H9 (cell line): Measurements from ENCODE around the gene LYSMD3. TPM values are rescaled to one million over a fixed set of nuclear protein-coding genes. Genes with fewer than 3 reads are reported as not detected.
A peak's percentile ranks its signal among the peaks of the same experiment; 100 is the strongest.

Source experiments
- DNase-seq: peaks from one replicate; pipeline ENCODE4 v3.0.0-alpha.2; 2017
- H2AFZ ChIP-seq: one replicate; pipeline ENCODE4 v1.6.1; 2013; ENCODE audit warnings: mild to moderate bottlenecking, low read length, control low read depth, moderate library complexity
- H2AK5ac ChIP-seq: 2 replicates; pipeline ENCODE4 v1.6.1; 2013; ENCODE audit warnings: low read length, control low read depth, mixed read lengths; ENCODE audit not compliant: insufficient read length
- H2BK120ac ChIP-seq: one replicate; pipeline ENCODE4 v1.6.1; 2013; ENCODE audit warnings: low read depth, mild to moderate bottlenecking, low read length, control low read depth, inconsistent platforms; ENCODE audit not compliant: poor library complexity, severe bottlenecking
- H2BK12ac ChIP-seq: 2 replicates; pipeline ENCODE4 v1.6.1; 2013; ENCODE audit warnings: low read length, control low read depth, mixed read lengths, low read depth; ENCODE audit not compliant: insufficient read length
- H2BK15ac ChIP-seq: 2 replicates; pipeline ENCODE4 v1.6.1; 2013; ENCODE audit warnings: low read depth, low read length, control low read depth
- H2BK20ac ChIP-seq: one replicate; pipeline ENCODE4 v1.6.1; 2013; ENCODE audit warnings: low read depth, mild to moderate bottlenecking, low read length, control low read depth, inconsistent platforms; ENCODE audit not compliant: poor library complexity, severe bottlenecking
- H2BK5ac ChIP-seq: 2 replicates; pipeline ENCODE4 v1.6.1; 2013; ENCODE audit warnings: low read length, control low read depth, mixed read lengths; ENCODE audit not compliant: insufficient read length
- H3K14ac ChIP-seq: 2 replicates; pipeline ENCODE4 v1.6.1; 2013; ENCODE audit warnings: low read length, control low read depth; ENCODE audit not compliant: insufficient read depth
- H3K18ac ChIP-seq: 2 replicates; pipeline ENCODE4 v1.6.1; 2013; ENCODE audit warnings: low read depth, mild to moderate bottlenecking, mixed read lengths, low read length, control low read depth; ENCODE audit not compliant: insufficient read length
- H3K23ac ChIP-seq: 2 replicates; pipeline ENCODE4 v1.6.1; 2013; ENCODE audit warnings: low read length, control low read depth, mixed read lengths, low read depth; ENCODE audit not compliant: insufficient read length
- H3K23me2 ChIP-seq: 2 replicates; pipeline ENCODE4 v1.6.1; 2013; ENCODE audit warnings: low read depth, mild to moderate bottlenecking, mixed read lengths, low read length, control low read depth; ENCODE audit not compliant: insufficient read length, poor library complexity, severe bottlenecking
- H3K27ac ChIP-seq: 2 replicates; pipeline ENCODE4 v1.5.1; 2013; ENCODE audit warnings: low read length, control low read depth, mixed read lengths, low read depth; ENCODE audit not compliant: insufficient read length
- H3K27me3 ChIP-seq: 2 replicates; pipeline ENCODE4 v1.6.1; 2013; ENCODE audit warnings: low read length, control low read depth, inconsistent platforms; ENCODE audit not compliant: insufficient read depth
- H3K4ac ChIP-seq: 2 replicates; pipeline ENCODE4 v1.6.1; 2013; ENCODE audit warnings: low read depth, mild to moderate bottlenecking, control low read depth, inconsistent platforms, low read length, moderate library complexity
- H3K4me1 ChIP-seq: 2 replicates; pipeline ENCODE4 v1.6.1; 2013; ENCODE audit warnings: low read length, control low read depth, inconsistent platforms; ENCODE audit not compliant: insufficient read depth
- H3K4me2 ChIP-seq: 2 replicates; pipeline ENCODE4 v1.6.1; 2013; ENCODE audit warnings: low read length, control low read depth, mixed read lengths; ENCODE audit not compliant: insufficient read length, insufficient read depth
- H3K56ac ChIP-seq: 2 replicates; pipeline ENCODE4 v1.6.1; 2013; ENCODE audit warnings: low read depth, mild to moderate bottlenecking, mixed read lengths, low read length, control low read depth; ENCODE audit not compliant: insufficient read length
- H3K79me1 ChIP-seq: 2 replicates; pipeline ENCODE4 v1.6.1; 2013; ENCODE audit warnings: low read depth, mild to moderate bottlenecking, moderate library complexity, low read length, control low read depth, inconsistent platforms; ENCODE audit not compliant: insufficient read depth, poor library complexity, severe bottlenecking
- H3K79me2 ChIP-seq: 2 replicates; pipeline ENCODE4 v1.6.1; 2013; ENCODE audit warnings: low read length, control low read depth, inconsistent platforms; ENCODE audit not compliant: insufficient read depth
- H3K9ac ChIP-seq: 2 replicates; pipeline ENCODE4 v1.6.1; 2013; ENCODE audit warnings: low read length, control low read depth, mixed read lengths; ENCODE audit not compliant: insufficient read length; ENCODE audit errors: extremely low read depth
- H3K9me3 ChIP-seq: one replicate; pipeline ENCODE4 v1.6.1; 2013; ENCODE audit warnings: low read depth, low read length, inconsistent platforms; ENCODE audit not compliant: control insufficient read depth
- H3T11ph ChIP-seq: one replicate; pipeline ENCODE4 v1.6.1; 2013; ENCODE audit warnings: mild to moderate bottlenecking, low read length, control low read depth, inconsistent platforms
- H4K20me1 ChIP-seq: one replicate; pipeline ENCODE4 v1.6.1; 2013; ENCODE audit not compliant: control insufficient read depth, insufficient read length, insufficient read depth
- H4K5ac ChIP-seq: 2 replicates; pipeline ENCODE4 v1.6.1; 2013; ENCODE audit warnings: low read depth, mild to moderate bottlenecking, mixed read lengths, low read length, control low read depth; ENCODE audit not compliant: insufficient read length
- H4K8ac ChIP-seq: replicated peaks from 2 replicates; pipeline ENCODE4 v1.6.1; 2013; ENCODE audit warnings: low read length, control low read depth, mixed read lengths, low read depth; ENCODE audit not compliant: insufficient read length
- H4K91ac ChIP-seq: 2 replicates; pipeline ENCODE4 v1.6.1; 2013; ENCODE audit warnings: low read depth, mild to moderate bottlenecking, moderate library complexity, mixed read lengths, low read length, control low read depth; ENCODE audit not compliant: insufficient read length
- H3K27ac Mint-ChIP-seq, 3 experiments: 2 replicates in 2 of 3; 3 replicates in 1 of 3; pipeline ENCODE4 v1.8.0; 2020 to 2021; ENCODE audit warnings: mixed read lengths in 3 of 3, mild to moderate bottlenecking in 1 of 3, moderate library complexity in 1 of 3
- H3K27me3 Mint-ChIP-seq: 2 replicates; pipeline ENCODE4 v1.8.0; 2021; ENCODE audit warnings: low read depth, mild to moderate bottlenecking, moderate library complexity, mixed read lengths
- H3K36me3 Mint-ChIP-seq, 3 experiments: 2 replicates in 2 of 3; 3 replicates in 1 of 3; pipeline ENCODE4 v1.8.0; 2020 to 2021; ENCODE audit warnings: low read depth in 3 of 3, mixed read lengths in 3 of 3; ENCODE audit not compliant: insufficient read depth in 1 of 3
- H3K4me1 Mint-ChIP-seq, 2 experiments: 2 replicates each; pipeline ENCODE4 v1.8.0; 2020; ENCODE audit warnings: mixed read lengths in 2 of 2
- H3K4me3 Mint-ChIP-seq, 2 experiments: 2 replicates in 1 of 2; 3 replicates in 1 of 2; pipeline ENCODE4 v1.8.0; 2020 to 2021; ENCODE audit warnings: mild to moderate bottlenecking in 2 of 2, mixed read lengths in 2 of 2, moderate library complexity in 1 of 2
- H3K9me3 Mint-ChIP-seq, 2 experiments: 2 replicates in 1 of 2; 3 replicates in 1 of 2; pipeline ENCODE4 v1.8.0; 2020; ENCODE audit warnings: mild to moderate bottlenecking in 2 of 2, mixed read lengths in 2 of 2, moderate library complexity in 1 of 2
- WGBS: extraction: QIAGEN DNeasy Blood & Tissue Kit; methylation state at CpG from one replicate; pipeline ENCODE4 v1.1.7; 2013; ENCODE audit warnings: missing lambda C conversion rate, low lambda C conversion rate, mixed read lengths; ENCODE audit not compliant: insufficient read length; ENCODE audit errors: extremely low coverage; 5-methylcytosine and 5-hydroxymethylcytosine counted together
- total RNA-seq: library from RNA; stranded (reverse); gene quantifications from 2 replicates; pipeline ENCODE4 v1.2.1, GENCODE V29; 2021
- TF ChIP-seq, protein P1 (sequence below): fragments of 200-600 bp; sonication (generic); conservative IDR thresholded peaks from 3 replicates; pipeline ENCODE4 v1.8.0; 2021; ENCODE audit warnings: antibody characterized with exemption, mild to moderate bottlenecking

LYSMD3 gene
- total RNA-seq, 1 experiment from 2014 or later = 14.0 TPM

DNA sequence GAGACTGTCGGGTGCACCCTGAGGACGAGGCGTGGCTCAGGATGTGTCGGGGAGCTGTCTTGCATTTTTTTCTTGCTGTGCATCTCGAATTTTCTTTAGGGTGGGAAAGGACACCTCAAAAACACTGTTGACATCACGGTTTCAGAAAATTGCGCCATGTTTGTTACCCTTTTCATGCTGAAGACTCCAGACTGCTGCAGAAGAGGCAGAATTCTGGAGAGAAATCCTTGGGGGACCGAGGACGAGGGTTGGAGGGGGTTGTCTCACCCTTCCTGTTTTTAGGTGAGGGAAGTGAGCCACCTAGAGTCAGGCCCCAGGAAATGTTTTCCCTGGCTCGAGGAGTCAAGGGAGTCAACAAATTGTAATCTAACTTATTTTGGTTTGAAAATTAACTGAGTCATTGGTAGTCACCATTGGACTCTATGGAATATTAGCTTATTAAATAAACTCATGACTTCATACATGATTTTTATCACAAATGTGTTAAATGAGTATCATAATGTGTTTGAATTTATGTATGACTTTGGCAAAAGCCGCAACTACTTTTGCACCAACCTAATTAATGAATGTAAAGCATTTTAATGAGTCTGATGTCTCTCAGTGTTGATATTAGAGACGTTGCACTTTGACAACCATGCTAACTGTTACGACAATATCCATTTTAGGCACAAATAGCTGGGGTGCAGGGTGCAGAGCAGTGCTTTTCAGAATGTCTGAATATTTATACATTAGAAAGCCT is 724 bp upstream of the LYSMD3 start:
- Histone ChIP-seq H3K18ac (peak overlapping the region; percentile 82), H3K23ac (no peak overlapping the region), H3K9me3 (no peaks in the 10 kb centered on the region), H4K5ac (no peak overlapping the region), H2BK120ac (no peak overlapping the region), H3K79me1 (no peaks in the 10 kb centered on the region), H4K20me1 (no peaks in the 10 kb centered on the region), H3K79me2 (no peaks in the 10 kb centered on the region; the same call in 1 of the 2 replicates), H4K8ac (no peak overlapping the region), H3K27me3 (no peaks in the 10 kb centered on the region), H2BK12ac (no peak overlapping the region), H3K9ac (peak overlapping the region; percentile 86), H2AK5ac (no peak overlapping the region), H2BK20ac (no peak overlapping the region), H3K56ac (no peak overlapping the region), H3T11ph (no peak overlapping the region), H2AFZ (peak overlapping the region; percentile 99), H3K27ac (peak overlapping the region; percentile 71), H3K4ac (no peak overlapping the region), H3K23me2 (peaks cover 10% of the 10 kb centered on the region), H3K14ac (peak overlapping the region; percentile 62), H2BK15ac (no peak overlapping the region), H3K4me2 (peak overlapping the region; percentile 98), H2BK5ac (no peak overlapping the region), H3K4me1 (0 out of 2 replicates have a peak, but pooled peaks cover 2% of the 10 kb centered on the region), H4K91ac (no peak overlapping the region)
- H3K4me1 Mint-ChIP-seq = peaks cover 22 to 31% of the 10 kb centered on the region in 2 experiments
- H3K27me3 Mint-ChIP-seq = no peaks in the 10 kb centered on the region
- peak; percentile 73 for DNase-seq
- WGBS = no CpG with 5 or more reads among the region's 13 CpGs
- TF ChIP-seq, protein P1, sequence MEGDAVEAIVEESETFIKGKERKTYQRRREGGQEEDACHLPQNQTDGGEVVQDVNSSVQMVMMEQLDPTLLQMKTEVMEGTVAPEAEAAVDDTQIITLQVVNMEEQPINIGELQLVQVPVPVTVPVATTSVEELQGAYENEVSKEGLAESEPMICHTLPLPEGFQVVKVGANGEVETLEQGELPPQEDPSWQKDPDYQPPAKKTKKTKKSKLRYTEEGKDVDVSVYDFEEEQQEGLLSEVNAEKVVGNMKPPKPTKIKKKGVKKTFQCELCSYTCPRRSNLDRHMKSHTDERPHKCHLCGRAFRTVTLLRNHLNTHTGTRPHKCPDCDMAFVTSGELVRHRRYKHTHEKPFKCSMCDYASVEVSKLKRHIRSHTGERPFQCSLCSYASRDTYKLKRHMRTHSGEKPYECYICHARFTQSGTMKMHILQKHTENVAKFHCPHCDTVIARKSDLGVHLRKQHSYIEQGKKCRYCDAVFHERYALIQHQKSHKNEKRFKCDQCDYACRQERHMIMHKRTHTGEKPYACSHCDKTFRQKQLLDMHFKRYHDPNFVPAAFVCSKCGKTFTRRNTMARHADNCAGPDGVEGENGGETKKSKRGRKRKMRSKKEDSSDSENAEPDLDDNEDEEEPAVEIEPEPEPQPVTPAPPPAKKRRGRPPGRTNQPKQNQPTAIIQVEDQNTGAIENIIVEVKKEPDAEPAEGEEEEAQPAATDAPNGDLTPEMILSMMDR = peak; percentile 82
- no peaks in the 10 kb centered on the region for H3K9me3 Mint-ChIP-seq
- peak overlapping the region; percentile 94 to 98 (median 96) for H3K27ac Mint-ChIP-seq
- peaks cover under 1 to 12% (median under 1%) of the 10 kb centered on the region in 3 experiments; a peak in 5 of 7 replicates for H3K36me3 Mint-ChIP-seq
- peak overlapping the region; percentile 93 to 96 for H3K4me3 Mint-ChIP-seq
